ENCODE data around the gene RAD51B.

RAD51B gene

DNA sequence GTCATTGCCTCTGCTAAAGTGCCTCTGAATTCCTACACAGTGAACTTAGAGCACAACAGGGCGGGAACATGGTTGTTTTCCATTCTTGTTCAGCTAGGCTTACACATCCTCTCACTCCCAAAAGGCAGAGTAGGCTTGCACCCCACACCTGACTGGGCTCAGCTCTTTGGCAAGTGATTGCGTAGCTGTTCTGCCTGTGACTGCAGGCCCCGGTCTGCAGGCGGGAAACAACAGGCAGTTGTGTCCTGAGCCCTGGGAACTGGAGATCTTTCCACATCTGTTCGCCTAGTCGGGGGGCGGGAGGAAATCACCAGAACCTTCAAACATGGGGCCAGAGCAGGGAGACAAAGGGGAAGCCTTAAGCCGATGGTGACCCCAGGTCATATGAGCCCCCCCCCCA, 698.6 kb downstream of the RAD51B start:
- Mint-ChIP-seq H3K9me3 (no peaks in the 10 kb centered on the region), H3K36me3 (ENCODE audit: low read depth) (no peaks in the 10 kb centered on the region), H3K4me3 (no peak overlapping the region), H3K4me1 (peaks cover 86% of the 10 kb centered on the region), H3K27ac (peak overlapping the region; percentile 97 to 100 (median 99)), H3K27me3 (ENCODE audit: low read depth) (no peaks in the 10 kb centered on the region)
- TF ChIP-seq, protein P1, sequence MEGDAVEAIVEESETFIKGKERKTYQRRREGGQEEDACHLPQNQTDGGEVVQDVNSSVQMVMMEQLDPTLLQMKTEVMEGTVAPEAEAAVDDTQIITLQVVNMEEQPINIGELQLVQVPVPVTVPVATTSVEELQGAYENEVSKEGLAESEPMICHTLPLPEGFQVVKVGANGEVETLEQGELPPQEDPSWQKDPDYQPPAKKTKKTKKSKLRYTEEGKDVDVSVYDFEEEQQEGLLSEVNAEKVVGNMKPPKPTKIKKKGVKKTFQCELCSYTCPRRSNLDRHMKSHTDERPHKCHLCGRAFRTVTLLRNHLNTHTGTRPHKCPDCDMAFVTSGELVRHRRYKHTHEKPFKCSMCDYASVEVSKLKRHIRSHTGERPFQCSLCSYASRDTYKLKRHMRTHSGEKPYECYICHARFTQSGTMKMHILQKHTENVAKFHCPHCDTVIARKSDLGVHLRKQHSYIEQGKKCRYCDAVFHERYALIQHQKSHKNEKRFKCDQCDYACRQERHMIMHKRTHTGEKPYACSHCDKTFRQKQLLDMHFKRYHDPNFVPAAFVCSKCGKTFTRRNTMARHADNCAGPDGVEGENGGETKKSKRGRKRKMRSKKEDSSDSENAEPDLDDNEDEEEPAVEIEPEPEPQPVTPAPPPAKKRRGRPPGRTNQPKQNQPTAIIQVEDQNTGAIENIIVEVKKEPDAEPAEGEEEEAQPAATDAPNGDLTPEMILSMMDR (IDR thresholded peaks at IDR 0.05; ENCODE audit: unreplicated experiment in 3 of 3) = no peak

DNA sequence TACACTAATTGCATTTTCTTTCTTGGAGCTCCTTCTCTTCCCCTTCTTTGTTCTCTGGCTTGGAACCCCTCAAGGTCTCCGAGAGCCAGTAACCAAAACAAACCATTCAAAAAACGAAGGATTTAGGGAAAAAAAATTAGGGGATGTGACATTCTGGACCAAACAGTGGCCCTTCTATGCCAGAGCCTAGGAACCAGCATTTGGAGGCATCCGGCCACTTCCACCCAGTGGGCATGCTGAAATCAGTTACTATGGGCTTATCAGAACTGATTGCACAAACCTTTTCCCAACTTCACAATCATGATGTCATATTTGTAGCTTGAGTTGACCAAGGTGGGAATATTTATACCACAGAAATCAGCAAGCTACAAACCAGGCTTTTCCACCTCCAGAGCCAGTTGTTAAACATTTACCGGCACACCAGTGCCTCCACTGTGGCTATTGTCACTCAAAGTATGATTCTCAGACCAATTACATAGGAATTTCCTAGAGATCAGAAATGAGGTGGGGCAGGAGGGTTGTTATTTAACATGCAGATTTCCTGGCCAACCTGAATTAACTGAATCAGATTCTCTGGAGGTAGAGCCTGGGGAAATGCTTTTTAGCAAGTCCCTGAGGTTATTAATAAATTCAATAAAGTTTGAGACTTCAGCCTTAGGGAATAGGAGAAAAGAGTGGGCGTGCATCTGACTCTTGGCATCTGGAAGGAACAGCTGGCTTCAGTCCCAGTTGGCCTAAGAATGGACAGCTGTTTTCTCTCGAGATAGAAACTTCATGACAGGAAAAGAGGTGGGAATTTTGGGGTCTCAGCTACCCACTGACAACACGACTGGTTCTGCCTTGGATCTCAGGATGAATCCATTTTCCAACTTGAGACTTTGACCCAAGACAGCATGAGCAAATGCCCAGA, 699.4 kb downstream of the RAD51B start:
- H3K27ac Mint-ChIP-seq = peak overlapping the region; percentile 97 to 100 (median 99)
- H3K4me1 Mint-ChIP-seq = peaks cover 92% of the 10 kb centered on the region
- H3K9me3 Mint-ChIP-seq = no peaks in the 10 kb centered on the region
- TF ChIP-seq, protein P1 (IDR thresholded peaks at IDR 0.05; ENCODE audit: unreplicated experiment in 3 of 3) = no peak
- no peaks in the 10 kb centered on the region for H3K36me3 Mint-ChIP-seq (ENCODE audit: low read depth)
- H3K4me3 Mint-ChIP-seq = peak overlapping the region in 2 of 3 experiments; percentile 21 to 56
- no peaks in the 10 kb centered on the region for H3K27me3 Mint-ChIP-seq (ENCODE audit: low read depth)

DNA sequence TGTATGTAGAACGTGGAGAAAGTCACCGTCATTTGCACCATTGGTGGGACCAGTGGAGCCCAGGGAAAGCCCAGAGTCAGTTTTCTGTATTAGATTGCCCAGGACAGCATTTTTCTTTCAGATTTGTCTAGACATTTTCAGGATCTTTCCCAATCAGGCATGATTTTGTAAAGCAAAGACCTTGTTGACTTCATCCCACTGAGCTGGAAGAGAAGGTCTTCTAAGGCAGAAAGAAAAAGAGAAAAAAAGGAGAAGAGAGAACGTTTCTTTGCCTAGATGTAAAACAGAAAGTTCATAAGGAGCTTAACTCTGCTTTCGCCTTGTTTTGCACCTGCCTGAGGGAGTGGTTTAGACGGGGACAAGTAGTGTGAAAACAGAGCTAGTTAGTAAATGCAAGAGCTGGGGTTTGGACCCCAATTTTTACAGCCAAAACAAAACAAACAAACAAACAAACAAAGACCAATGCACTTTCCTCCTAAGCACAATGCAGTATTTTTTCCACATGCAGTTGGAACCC, 700.1 kb downstream of the RAD51B start:
- TF ChIP-seq, protein P1 (IDR thresholded peaks at IDR 0.05; ENCODE audit: unreplicated experiment in 3 of 3) = no peak
- Mint-ChIP-seq H3K27me3 (ENCODE audit: low read depth) (no peaks in the 10 kb centered on the region), H3K9me3 (peaks cover 4% of the 10 kb centered on the region), H3K4me1 (peaks cover 92% of the 10 kb centered on the region), H3K27ac (peak overlapping the region; percentile 97 to 100 (median 99)), H3K36me3 (ENCODE audit: low read depth) (peaks cover 4% of the 10 kb centered on the region), H3K4me3 (peak overlapping the region in 2 of 3 experiments; percentile 21 to 56)

DNA sequence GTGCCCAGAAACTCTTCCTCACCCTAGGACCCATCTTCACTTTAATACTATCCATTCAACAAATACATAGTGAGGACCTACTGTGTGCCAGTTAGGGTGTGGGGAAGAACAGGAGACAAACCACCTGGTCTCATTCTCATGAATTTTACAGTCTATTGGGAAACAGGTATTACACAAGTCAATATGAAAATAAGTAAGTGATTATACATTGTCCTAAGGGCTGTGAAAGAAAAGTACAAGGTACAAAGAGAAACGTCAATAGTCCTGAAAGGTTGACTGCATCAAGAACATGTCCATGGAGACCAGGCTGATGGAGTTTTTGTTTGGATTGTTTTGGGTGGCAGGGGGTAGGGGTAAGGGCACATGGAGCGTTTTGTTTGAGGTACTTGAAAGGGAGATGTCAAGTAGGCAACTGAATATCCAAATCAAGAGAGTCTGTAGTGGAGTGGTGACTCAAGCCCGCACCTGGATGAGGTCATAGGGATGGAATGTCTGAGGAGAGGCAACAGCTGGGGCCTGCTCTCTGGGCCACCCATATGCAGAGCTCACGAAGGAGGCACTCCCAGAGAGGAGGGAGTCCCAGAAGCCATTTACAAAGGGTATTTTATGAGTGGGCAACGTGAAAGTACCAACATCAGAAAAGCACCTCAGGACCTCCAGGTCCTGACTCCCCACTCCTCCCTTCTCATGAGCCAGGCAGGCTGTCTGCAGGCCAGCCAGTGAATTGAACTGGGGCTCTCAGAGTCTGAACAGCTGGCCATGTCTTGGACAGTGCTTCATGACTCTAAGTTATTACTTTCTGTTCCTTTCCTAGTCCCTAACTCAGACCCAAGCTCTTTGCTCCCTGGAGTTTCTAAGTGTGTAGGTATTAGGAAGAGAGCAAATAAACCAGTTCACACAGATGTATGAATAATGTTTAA, 701.3 kb downstream of the RAD51B start:
- H3K27ac Mint-ChIP-seq = peak overlapping the region; percentile 97 to 100 (median 99)

DNA sequence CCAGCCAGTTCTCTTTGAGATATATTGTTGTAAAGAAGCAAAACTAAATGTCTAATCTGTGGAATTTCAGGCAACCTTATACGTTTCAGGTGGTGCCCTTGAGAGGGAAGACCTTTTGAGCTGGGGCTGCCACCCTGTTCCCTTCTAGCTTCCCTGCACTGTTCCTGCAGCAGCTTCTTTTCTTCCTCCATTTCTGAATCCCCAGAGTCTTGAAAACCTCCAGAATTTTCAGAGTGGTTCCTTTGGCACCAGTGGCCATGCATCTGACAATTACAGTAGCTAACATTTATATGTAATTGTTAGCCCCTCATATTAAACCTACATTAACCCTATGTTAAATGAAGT, 702.0 kb downstream of the RAD51B start:
- TF ChIP-seq, protein P1 (IDR thresholded peaks at IDR 0.05; ENCODE audit: unreplicated experiment in 3 of 3) = no peak
- Mint-ChIP-seq H3K27ac (peak overlapping the region; percentile 97 to 100 (median 99)), H3K4me1 (peaks cover 87% of the 10 kb centered on the region), H3K4me3 (peak overlapping the region in 1 of 3 experiments; percentile 13), H3K9me3 (peaks cover 11% of the 10 kb centered on the region), H3K27me3 (ENCODE audit: low read depth) (no peaks in the 10 kb centered on the region), H3K36me3 (ENCODE audit: low read depth) (peaks cover 8% of the 10 kb centered on the region)

More for the DNA sequence above, 701.3 kb downstream of the RAD51B start:
- H3K4me3 Mint-ChIP-seq = peak overlapping the region in 2 of 3 experiments; percentile 13 to 21
- H3K36me3 Mint-ChIP-seq (ENCODE audit: low read depth) = peaks cover 7% of the 10 kb centered on the region
- no peaks in the 10 kb centered on the region for H3K27me3 Mint-ChIP-seq (ENCODE audit: low read depth)
- TF ChIP-seq, protein P1 (IDR thresholded peaks at IDR 0.05; ENCODE audit: unreplicated experiment in 3 of 3) = no peak
- H3K4me1 Mint-ChIP-seq = peaks cover 88% of the 10 kb centered on the region
- H3K9me3 Mint-ChIP-seq = peaks cover 8% of the 10 kb centered on the region

All from nephron (organoid).